HL-60 (cell line): ENCODE measurements around the gene RASGRP2.

ENCODE experiments used
- DNase-seq, 2 experiments: peaks; one replicate each; pipeline ENCODE4 v3.0.0-alpha.2; 2010 to 2020; ENCODE audit warnings: low read depth in 1 of 2, low spot score in 1 of 2
- H3K27ac ChIP-seq: fragments of 250-450 bp; sonication (Bioruptor Pico); replicated peaks from 2 replicates; pipeline ENCODE4 v1.5.1; 2020; ENCODE audit warnings: mild to moderate bottlenecking, moderate library complexity
- H3K27me3 ChIP-seq: fragments of 250-450 bp; sonication (Bioruptor Pico); 2 replicates; pipeline ENCODE4 v1.5.1; 2021; ENCODE audit warnings: mild to moderate bottlenecking, moderate library complexity; ENCODE audit not compliant: insufficient read depth, poor library complexity, severe bottlenecking
- H3K4me3 ChIP-seq: replicated peaks from 2 replicates; pipeline ENCODE4 v1.5.1; 2011; ENCODE audit warnings: mild to moderate bottlenecking, control low read depth, low read length; ENCODE audit not compliant: insufficient read depth
- GABPA ChIP-seq: IDR thresholded peaks from 2 replicates; pipeline ENCODE4 v1.6.1; 2012; ENCODE audit warnings: low read depth
- POLR2AphosphoS5 ChIP-seq: IDR thresholded peaks from 2 replicates; pipeline ENCODE4 v1.6.1; 2012; ENCODE audit warnings: low read depth
- SPI1 ChIP-seq: IDR thresholded peaks from 2 replicates; pipeline ENCODE4 v1.6.1; 2012; ENCODE audit warnings: low read depth, mild to moderate bottlenecking, borderline replicate concordance
- TF ChIP-seq, protein P1 (sequence below): IDR thresholded peaks from one replicate; pipeline ENCODE4 v1.5.1; 2011; ENCODE audit warnings: low read length, control low read depth, inconsistent platforms; ENCODE audit not compliant: insufficient read depth
- TF ChIP-seq, protein P2 (sequence below): IDR thresholded peaks from 2 replicates; pipeline ENCODE4 v1.6.1; 2012; ENCODE audit warnings: low read depth; ENCODE audit not compliant: insufficient replicate concordance

The RASGRP2 gene

DNA sequence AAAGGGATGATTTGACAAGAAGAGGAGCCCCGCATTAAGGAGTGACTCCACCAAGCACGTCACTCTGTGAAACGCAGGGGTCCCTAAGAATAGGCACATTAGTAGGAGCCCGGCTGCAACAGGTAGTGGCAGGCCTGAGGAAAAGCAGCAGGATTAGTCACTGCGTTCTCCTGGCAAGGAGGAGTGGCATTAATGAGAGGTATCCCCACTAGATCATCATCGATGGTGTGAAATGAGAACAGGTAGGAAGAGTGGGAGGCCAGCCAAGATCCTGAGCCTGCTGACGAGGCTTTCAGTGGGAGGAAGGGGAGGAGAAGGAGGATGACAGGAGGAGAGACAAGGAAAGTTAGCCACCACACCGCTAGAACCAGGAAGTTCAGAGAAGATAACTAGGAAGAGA is 59.6 kb downstream of the RASGRP2 start:
- no peak for DNase-seq
- Histone ChIP-seq H3K4me3 (no peak overlapping the region), H3K27me3 (no peaks in the 10 kb centered on the region), H3K27ac (no peak overlapping the region)
- no peak for TF ChIP-seq POLR2AphosphoS5
- TF ChIP-seq SPI1 = no peak
- TF ChIP-seq GABPA = no peak

DNA sequence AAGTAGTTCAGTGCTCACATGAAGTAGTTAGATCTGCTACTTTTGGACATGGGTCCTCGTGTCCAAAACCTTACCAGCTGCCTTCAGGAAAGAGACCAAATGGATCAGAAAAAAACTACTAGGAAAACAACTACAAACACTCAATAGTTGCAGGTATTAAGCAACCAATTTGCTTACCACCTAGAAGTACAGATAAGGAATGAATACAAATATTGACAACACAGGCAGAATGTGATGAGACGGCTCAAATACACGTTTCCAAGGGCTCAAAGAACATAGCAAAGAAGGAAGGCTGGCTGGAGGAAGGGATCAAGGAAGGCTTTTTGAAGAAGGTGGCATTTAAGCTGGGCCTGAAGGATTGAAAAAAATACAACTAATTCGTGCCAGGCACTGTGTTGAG is 62.8 kb downstream of the RASGRP2 start:
- no peak for DNase-seq
- H3K27me3 ChIP-seq = no peaks in the 10 kb centered on the region
- no peak overlapping the region for H3K27ac ChIP-seq
- no peak overlapping the region for H3K4me3 ChIP-seq
- TF ChIP-seq SPI1 (no peak), GABPA (no peak), POLR2AphosphoS5 (no peak)
- TF ChIP-seq, protein P1, sequence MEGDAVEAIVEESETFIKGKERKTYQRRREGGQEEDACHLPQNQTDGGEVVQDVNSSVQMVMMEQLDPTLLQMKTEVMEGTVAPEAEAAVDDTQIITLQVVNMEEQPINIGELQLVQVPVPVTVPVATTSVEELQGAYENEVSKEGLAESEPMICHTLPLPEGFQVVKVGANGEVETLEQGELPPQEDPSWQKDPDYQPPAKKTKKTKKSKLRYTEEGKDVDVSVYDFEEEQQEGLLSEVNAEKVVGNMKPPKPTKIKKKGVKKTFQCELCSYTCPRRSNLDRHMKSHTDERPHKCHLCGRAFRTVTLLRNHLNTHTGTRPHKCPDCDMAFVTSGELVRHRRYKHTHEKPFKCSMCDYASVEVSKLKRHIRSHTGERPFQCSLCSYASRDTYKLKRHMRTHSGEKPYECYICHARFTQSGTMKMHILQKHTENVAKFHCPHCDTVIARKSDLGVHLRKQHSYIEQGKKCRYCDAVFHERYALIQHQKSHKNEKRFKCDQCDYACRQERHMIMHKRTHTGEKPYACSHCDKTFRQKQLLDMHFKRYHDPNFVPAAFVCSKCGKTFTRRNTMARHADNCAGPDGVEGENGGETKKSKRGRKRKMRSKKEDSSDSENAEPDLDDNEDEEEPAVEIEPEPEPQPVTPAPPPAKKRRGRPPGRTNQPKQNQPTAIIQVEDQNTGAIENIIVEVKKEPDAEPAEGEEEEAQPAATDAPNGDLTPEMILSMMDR = no peak
- TF ChIP-seq, protein P2, sequence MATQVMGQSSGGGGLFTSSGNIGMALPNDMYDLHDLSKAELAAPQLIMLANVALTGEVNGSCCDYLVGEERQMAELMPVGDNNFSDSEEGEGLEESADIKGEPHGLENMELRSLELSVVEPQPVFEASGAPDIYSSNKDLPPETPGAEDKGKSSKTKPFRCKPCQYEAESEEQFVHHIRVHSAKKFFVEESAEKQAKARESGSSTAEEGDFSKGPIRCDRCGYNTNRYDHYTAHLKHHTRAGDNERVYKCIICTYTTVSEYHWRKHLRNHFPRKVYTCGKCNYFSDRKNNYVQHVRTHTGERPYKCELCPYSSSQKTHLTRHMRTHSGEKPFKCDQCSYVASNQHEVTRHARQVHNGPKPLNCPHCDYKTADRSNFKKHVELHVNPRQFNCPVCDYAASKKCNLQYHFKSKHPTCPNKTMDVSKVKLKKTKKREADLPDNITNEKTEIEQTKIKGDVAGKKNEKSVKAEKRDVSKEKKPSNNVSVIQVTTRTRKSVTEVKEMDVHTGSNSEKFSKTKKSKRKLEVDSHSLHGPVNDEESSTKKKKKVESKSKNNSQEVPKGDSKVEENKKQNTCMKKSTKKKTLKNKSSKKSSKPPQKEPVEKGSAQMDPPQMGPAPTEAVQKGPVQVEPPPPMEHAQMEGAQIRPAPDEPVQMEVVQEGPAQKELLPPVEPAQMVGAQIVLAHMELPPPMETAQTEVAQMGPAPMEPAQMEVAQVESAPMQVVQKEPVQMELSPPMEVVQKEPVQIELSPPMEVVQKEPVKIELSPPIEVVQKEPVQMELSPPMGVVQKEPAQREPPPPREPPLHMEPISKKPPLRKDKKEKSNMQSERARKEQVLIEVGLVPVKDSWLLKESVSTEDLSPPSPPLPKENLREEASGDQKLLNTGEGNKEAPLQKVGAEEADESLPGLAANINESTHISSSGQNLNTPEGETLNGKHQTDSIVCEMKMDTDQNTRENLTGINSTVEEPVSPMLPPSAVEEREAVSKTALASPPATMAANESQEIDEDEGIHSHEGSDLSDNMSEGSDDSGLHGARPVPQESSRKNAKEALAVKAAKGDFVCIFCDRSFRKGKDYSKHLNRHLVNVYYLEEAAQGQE = no peak

DNA sequence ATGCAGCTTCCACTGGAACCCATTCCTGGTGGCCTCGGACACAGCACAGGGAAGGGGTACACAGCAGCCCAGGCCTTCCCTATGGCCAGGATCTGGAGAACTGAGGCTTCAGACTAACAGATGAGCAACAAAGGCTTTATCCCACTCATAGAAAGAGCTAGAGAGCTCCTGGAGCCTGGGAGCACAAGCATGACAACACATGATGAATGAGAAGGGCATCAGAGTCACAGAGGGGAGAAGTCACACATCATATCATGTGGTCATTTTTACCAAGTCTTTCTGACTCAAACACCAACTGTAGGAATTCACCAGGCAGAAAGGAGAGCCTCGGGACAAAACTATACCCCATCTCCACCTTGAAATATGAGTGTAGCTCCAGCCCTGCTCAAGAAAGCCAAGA is 64.1 kb downstream of the RASGRP2 start:
- no peak overlapping the region for H3K27ac ChIP-seq
- no peak for DNase-seq
- H3K4me3 ChIP-seq = no peak overlapping the region
- no peaks in the 10 kb centered on the region for H3K27me3 ChIP-seq
- TF ChIP-seq GABPA (no peak), POLR2AphosphoS5 (no peak), SPI1 (no peak)
- TF ChIP-seq, protein P1 = no peak
- TF ChIP-seq, protein P2 = no peak

DNA sequence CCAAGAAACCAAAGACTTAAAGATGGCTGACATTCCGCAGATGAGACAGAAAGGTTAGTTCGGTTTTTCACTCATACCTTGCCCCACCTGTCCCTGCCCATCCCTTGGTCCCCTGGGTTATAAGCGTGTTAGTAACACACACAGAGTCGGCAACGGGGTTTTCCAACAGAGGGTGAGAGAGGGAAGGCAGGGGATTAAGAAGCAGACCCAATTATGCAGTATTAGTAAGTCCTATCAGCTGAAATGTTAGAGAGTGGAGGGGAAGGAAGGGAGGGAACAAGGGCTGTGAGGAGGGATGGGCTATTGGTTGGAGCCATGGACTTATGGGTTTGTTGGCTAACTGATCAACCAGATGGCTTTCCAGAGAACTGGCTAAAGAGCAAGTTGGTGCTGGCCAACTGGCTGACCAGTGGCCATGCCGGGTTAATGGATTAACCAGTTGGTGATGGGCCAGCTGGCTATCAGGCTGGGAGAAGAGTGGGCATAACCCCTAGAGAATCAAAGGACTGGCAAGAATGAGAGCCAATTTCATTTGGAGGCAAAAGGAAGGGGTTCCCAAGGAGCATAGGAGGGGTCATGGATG is 66.4 kb downstream of the RASGRP2 start:
- Histone ChIP-seq H3K27ac (no peak overlapping the region), H3K4me3 (no peak overlapping the region), H3K27me3 (no peaks in the 10 kb centered on the region)
- TF ChIP-seq, protein P1 = no peak
- TF ChIP-seq, protein P2 = no peak
- no peak for TF ChIP-seq SPI1
- TF ChIP-seq GABPA = no peak
- TF ChIP-seq POLR2AphosphoS5 = no peak
- no peak for DNase-seq
